ENCODE results near the gene EGFL7. TPM values are rescaled to one million over a fixed set of nuclear protein-coding genes. Genes with fewer than 3 reads are reported as not detected.

The EGFL7 gene
- total RNA-seq, 1 donor from 2014 or later, result 2.8 TPM

GRCh38 chr9:136665111-136665703 lies 2.5 kb downstream of the EGFL7 start:
- peak overlapping the region; percentile 74 for H3K4me3 Mint-ChIP-seq (ENCODE audit: low read depth)
- no peaks in the 10 kb centered on the region for H3K9me3 Mint-ChIP-seq
- no peaks in the 10 kb centered on the region for H3K36me3 Mint-ChIP-seq (ENCODE audit: low read depth)
- H3K4me1 Mint-ChIP-seq (ENCODE audit: low read depth), result no peaks in the 10 kb centered on the region
- intact Hi-C loops (cut with micrococcal nuclease), result no loop called here
- peaks cover 14% of the 10 kb centered on the region for H3K27me3 Mint-ChIP-seq (ENCODE audit: low read depth)
- DNase-seq (ENCODE audit: low spot score), result no peak
- H3K27ac Mint-ChIP-seq, result no peak overlapping the region

GRCh38 chr9:136665704-136666371 lies 3.1 kb downstream of the EGFL7 start:
- H3K4me3 Mint-ChIP-seq (ENCODE audit: low read depth), result no peak overlapping the region
- intact Hi-C loops (cut with micrococcal nuclease), result no loop called here
- H3K9me3 Mint-ChIP-seq, result no peaks in the 10 kb centered on the region
- H3K36me3 Mint-ChIP-seq (ENCODE audit: low read depth), result no peaks in the 10 kb centered on the region
- H3K27ac Mint-ChIP-seq, result no peak overlapping the region
- peaks cover 12% of the 10 kb centered on the region for H3K27me3 Mint-ChIP-seq (ENCODE audit: low read depth)
- H3K4me1 Mint-ChIP-seq (ENCODE audit: low read depth), result no peaks in the 10 kb centered on the region
- no peak for DNase-seq (ENCODE audit: low spot score)

- Mint-ChIP-seq H3K36me3 (ENCODE audit: low read depth) (no peaks in the 10 kb centered on the region), H3K4me1 (ENCODE audit: low read depth) (no peaks in the 10 kb centered on the region), H3K27ac (no peak overlapping the region), H3K27me3 (ENCODE audit: low read depth) (peaks cover 12% of the 10 kb centered on the region), H3K4me3 (ENCODE audit: low read depth) (peak overlapping the region; percentile 58), H3K9me3 (no peaks in the 10 kb centered on the region)
- intact Hi-C loops (cut with micrococcal nuclease), result no loop called here
- no peak for DNase-seq (ENCODE audit: low spot score)
Measured at GRCh38 chr9:136666372-136667213, 3.9 kb downstream of the EGFL7 start.

- H3K4me1 Mint-ChIP-seq (ENCODE audit: low read depth), result no peaks in the 10 kb centered on the region
- H3K27me3 Mint-ChIP-seq (ENCODE audit: low read depth), result peaks cover 12% of the 10 kb centered on the region
- intact Hi-C loops (cut with micrococcal nuclease), result no loop called here
- no peaks in the 10 kb centered on the region for H3K9me3 Mint-ChIP-seq
- DNase-seq (ENCODE audit: low spot score), result no peak
- H3K36me3 Mint-ChIP-seq (ENCODE audit: low read depth), result no peaks in the 10 kb centered on the region
- no peak overlapping the region for H3K4me3 Mint-ChIP-seq (ENCODE audit: low read depth)
- H3K27ac Mint-ChIP-seq, result no peak overlapping the region
Measured at GRCh38 chr9:136667214-136667939, 4.7 kb downstream of the EGFL7 start.

GRCh38 chr9:136667940-136668760 lies 5.4 kb downstream of the EGFL7 start:
- H3K9me3 Mint-ChIP-seq, result no peaks in the 10 kb centered on the region
- no peak for DNase-seq (ENCODE audit: low spot score)
- intact Hi-C loops (cut with micrococcal nuclease), result no loop called here
- H3K4me1 Mint-ChIP-seq (ENCODE audit: low read depth), result no peaks in the 10 kb centered on the region
- no peak overlapping the region for H3K4me3 Mint-ChIP-seq (ENCODE audit: low read depth)
- H3K36me3 Mint-ChIP-seq (ENCODE audit: low read depth), result no peaks in the 10 kb centered on the region
- peaks cover 12% of the 10 kb centered on the region for H3K27me3 Mint-ChIP-seq (ENCODE audit: low read depth)
- H3K27ac Mint-ChIP-seq, result no peak overlapping the region

GRCh38 chr9:136668983-136669790 lies 6.5 kb downstream of the EGFL7 start:
- H3K9me3 Mint-ChIP-seq, result no peaks in the 10 kb centered on the region
- no peaks in the 10 kb centered on the region for H3K36me3 Mint-ChIP-seq (ENCODE audit: low read depth)
- intact Hi-C loops (cut with micrococcal nuclease), result no loop called here
- H3K4me1 Mint-ChIP-seq (ENCODE audit: low read depth), result no peaks in the 10 kb centered on the region
- no peak overlapping the region for H3K4me3 Mint-ChIP-seq (ENCODE audit: low read depth)
- H3K27ac Mint-ChIP-seq, result no peak overlapping the region
- DNase-seq (ENCODE audit: low spot score), result no peak
- peaks cover 12% of the 10 kb centered on the region for H3K27me3 Mint-ChIP-seq (ENCODE audit: low read depth)

GRCh38 chr9:136669791-136670464 lies 7.2 kb downstream of the EGFL7 start:
- peaks cover 9% of the 10 kb centered on the region for H3K27me3 Mint-ChIP-seq (ENCODE audit: low read depth)
- H3K27ac Mint-ChIP-seq, result no peak overlapping the region
- H3K36me3 Mint-ChIP-seq (ENCODE audit: low read depth), result no peaks in the 10 kb centered on the region
- intact Hi-C loops (cut with micrococcal nuclease), result no loop called here
- no peak overlapping the region for H3K4me3 Mint-ChIP-seq (ENCODE audit: low read depth)
- DNase-seq (ENCODE audit: low spot score), result no peak
- H3K9me3 Mint-ChIP-seq, result no peaks in the 10 kb centered on the region
- no peaks in the 10 kb centered on the region for H3K4me1 Mint-ChIP-seq (ENCODE audit: low read depth)

- intact Hi-C loops (cut with micrococcal nuclease), result no loop called here
Measured at GRCh38 chr9:136670576-136671253, 8.0 kb downstream of the EGFL7 start.

GRCh38 chr9:136671254-136671614 lies 8.5 kb downstream of the EGFL7 start:
- Mint-ChIP-seq H3K4me1 (ENCODE audit: low read depth) (no peaks in the 10 kb centered on the region), H3K36me3 (ENCODE audit: low read depth) (no peaks in the 10 kb centered on the region), H3K27me3 (ENCODE audit: low read depth) (peaks cover 6% of the 10 kb centered on the region), H3K27ac (no peak overlapping the region), H3K4me3 (ENCODE audit: low read depth) (no peak overlapping the region), H3K9me3 (no peaks in the 10 kb centered on the region)
- no peak for DNase-seq (ENCODE audit: low spot score)
- intact Hi-C loops (cut with micrococcal nuclease), result no loop called here

More at GRCh38 chr9:136670576-136671253, 8.0 kb downstream of the EGFL7 start:
- Mint-ChIP-seq H3K4me3 (ENCODE audit: low read depth) (no peak overlapping the region), H3K9me3 (no peaks in the 10 kb centered on the region), H3K27ac (no peak overlapping the region), H3K36me3 (ENCODE audit: low read depth) (no peaks in the 10 kb centered on the region), H3K4me1 (ENCODE audit: low read depth) (no peaks in the 10 kb centered on the region), H3K27me3 (ENCODE audit: low read depth) (peaks cover 6% of the 10 kb centered on the region)
- no peak for DNase-seq (ENCODE audit: low spot score)

GRCh38 chr9:136671646-136672430 lies 9.1 kb downstream of the EGFL7 start:
- intact Hi-C loops (cut with micrococcal nuclease), result no loop called here
- Mint-ChIP-seq H3K9me3 (no peaks in the 10 kb centered on the region), H3K27me3 (ENCODE audit: low read depth) (peaks cover 2% of the 10 kb centered on the region), H3K4me3 (ENCODE audit: low read depth) (no peak overlapping the region), H3K4me1 (ENCODE audit: low read depth) (no peaks in the 10 kb centered on the region), H3K27ac (no peak overlapping the region), H3K36me3 (ENCODE audit: low read depth) (no peaks in the 10 kb centered on the region)
- no peak for DNase-seq (ENCODE audit: low spot score)

All from activated T-helper 2 cell treated with anti-CD3 and anti-CD28 coated beads, Interferon-gamma antibody, Interleukin-2, Interleukin-4, amounts not matched to agents 10 μg/mL and 5 μg/mL and 100 μg/mL, durations not matched to agents 14 hours and 24 hours and 36 hours (primary cell).